KMS-11 (cell line): ENCODE data around the gene KIFC3.

ENCODE experiments used
- H2AFZ ChIP-seq: fragments of 200-600 bp; sonication (generic); 2 replicates; pipeline ENCODE4 v1.6.1; 2016; ENCODE audit warnings: antibody characterized with exemption, mixed run types, low read depth
- H3K27ac ChIP-seq: fragments of 200-600 bp; sonication (generic); 2 replicates; pipeline ENCODE4 v1.6.1; 2016; ENCODE audit warnings: mild to moderate bottlenecking, mixed run types
- H3K27me3 ChIP-seq: fragments of 200-600 bp; sonication (generic); 2 replicates; pipeline ENCODE4 v1.6.1; 2017; ENCODE audit warnings: mild to moderate bottlenecking, low read depth, mixed run types, moderate library complexity; ENCODE audit not compliant: insufficient read depth
- H3K36me3 ChIP-seq: fragments of 200-600 bp; sonication (generic); 2 replicates; pipeline ENCODE4 v1.6.1; 2017; ENCODE audit warnings: mild to moderate bottlenecking, mixed run types; ENCODE audit not compliant: insufficient read depth
- H3K4me1 ChIP-seq: fragments of 200-600 bp; sonication (generic); 2 replicates; pipeline ENCODE4 v1.6.1; 2016; ENCODE audit warnings: mild to moderate bottlenecking, low read depth, mixed run types; ENCODE audit not compliant: poor library complexity, severe bottlenecking
- H3K4me2 ChIP-seq: fragments of 200-600 bp; sonication (generic); 2 replicates; pipeline ENCODE4 v1.7.0; 2016; ENCODE audit warnings: mild to moderate bottlenecking, mixed run types
- H3K4me3 ChIP-seq: fragments of 200-600 bp; sonication (generic); IDR thresholded peaks from 2 replicates; pipeline ENCODE4 v1.6.1; 2017; ENCODE audit warnings: low read depth, low read length, mixed read lengths; ENCODE audit not compliant: insufficient read depth
- H3K79me2 ChIP-seq: fragments of 200-600 bp; sonication (generic); 2 replicates; pipeline ENCODE4 v1.6.1; 2016; ENCODE audit warnings: low read depth, mixed run types; ENCODE audit not compliant: insufficient read depth
- H3K9ac ChIP-seq: fragments of 200-600 bp; sonication (generic); 2 replicates; pipeline ENCODE4 v1.6.1; 2016; ENCODE audit warnings: mild to moderate bottlenecking, mixed run types
- H4K20me1 ChIP-seq: fragments of 200-600 bp; sonication (generic); 2 replicates; pipeline ENCODE4 v1.6.1; 2016; ENCODE audit warnings: mild to moderate bottlenecking, mixed run types; ENCODE audit not compliant: insufficient read depth
- CTCF ChIP-seq: fragments of 200-600 bp; sonication (generic); conservative IDR thresholded peaks from 2 replicates; pipeline ENCODE4 v1.6.1; 2017; ENCODE audit warnings: low read depth, mild to moderate bottlenecking, antibody characterized with exemption, low read length, moderate library complexity, mixed read lengths

Gene KIFC3

GRCh38 chr16:57807252-57807967 is 5.1 kb upstream of the KIFC3 start:
- Histone ChIP-seq H3K79me2 (no peaks in the 10 kb centered on the region), H3K4me2 (no peak overlapping the region; the same call in 1 of the 2 replicates), H4K20me1 (no peaks in the 10 kb centered on the region), H2AFZ (no peak overlapping the region), H3K36me3 (no peaks in the 10 kb centered on the region), H3K4me1 (peaks cover 52% of the 10 kb centered on the region), H3K27me3 (no peaks in the 10 kb centered on the region), H3K27ac (no peak overlapping the region; the same call in 1 of the 2 replicates), H3K4me3 (no peak overlapping the region), H3K9ac (no peak overlapping the region)
- TF ChIP-seq CTCF: no peak

GRCh38 chr16:57805176-57805575 is 2.9 kb upstream of the KIFC3 start:
- Histone ChIP-seq H2AFZ (no peak overlapping the region), H3K4me3 (no peak overlapping the region), H4K20me1 (no peaks in the 10 kb centered on the region), H3K27ac (no peak overlapping the region), H3K9ac (no peak overlapping the region), H3K36me3 (no peaks in the 10 kb centered on the region), H3K4me1 (peaks cover 38% of the 10 kb centered on the region), H3K27me3 (no peaks in the 10 kb centered on the region), H3K79me2 (no peaks in the 10 kb centered on the region), H3K4me2 (no peak overlapping the region)
- no peak for TF ChIP-seq CTCF

GRCh38 chr16:57804111-57804837 is 2.0 kb upstream of the KIFC3 start:
- H3K27ac ChIP-seq: no peak overlapping the region
- H3K4me1 ChIP-seq: peaks cover 29% of the 10 kb centered on the region
- H3K9ac ChIP-seq: no peak overlapping the region
- H2AFZ ChIP-seq: no peak overlapping the region
- no peaks in the 10 kb centered on the region for H4K20me1 ChIP-seq
- no peaks in the 10 kb centered on the region for H3K27me3 ChIP-seq
- H3K79me2 ChIP-seq: no peaks in the 10 kb centered on the region
- H3K4me2 ChIP-seq: no peak overlapping the region
- H3K36me3 ChIP-seq: no peaks in the 10 kb centered on the region
- H3K4me3 ChIP-seq: no peak overlapping the region
- TF ChIP-seq CTCF: no peak

GRCh38 chr16:57803134-57803990 is 1.1 kb upstream of the KIFC3 start:
- Histone ChIP-seq H3K4me1 (peaks cover 20% of the 10 kb centered on the region), H3K4me2 (peak overlapping the region; percentile 39; the same call in 1 of the 2 replicates), H3K4me3 (no peak overlapping the region)

More at GRCh38 chr16:57803134-57803990, 1.1 kb upstream of the KIFC3 start:
- Histone ChIP-seq H3K27me3 (no peaks in the 10 kb centered on the region), H3K27ac (no peak overlapping the region), H3K79me2 (no peaks in the 10 kb centered on the region), H3K36me3 (no peaks in the 10 kb centered on the region), H4K20me1 (no peaks in the 10 kb centered on the region), H2AFZ (peak overlapping the region; percentile 79), H3K9ac (no peak overlapping the region)
- no peak for TF ChIP-seq CTCF
